ENCODE results near the gene SCGB3A2. TPM values are rescaled to one million over a fixed set of nuclear protein-coding genes. Genes with fewer than 3 reads are reported as not detected.

Gene SCGB3A2
- total RNA-seq, 4 donors from 2014 or later = not detected

DNA sequence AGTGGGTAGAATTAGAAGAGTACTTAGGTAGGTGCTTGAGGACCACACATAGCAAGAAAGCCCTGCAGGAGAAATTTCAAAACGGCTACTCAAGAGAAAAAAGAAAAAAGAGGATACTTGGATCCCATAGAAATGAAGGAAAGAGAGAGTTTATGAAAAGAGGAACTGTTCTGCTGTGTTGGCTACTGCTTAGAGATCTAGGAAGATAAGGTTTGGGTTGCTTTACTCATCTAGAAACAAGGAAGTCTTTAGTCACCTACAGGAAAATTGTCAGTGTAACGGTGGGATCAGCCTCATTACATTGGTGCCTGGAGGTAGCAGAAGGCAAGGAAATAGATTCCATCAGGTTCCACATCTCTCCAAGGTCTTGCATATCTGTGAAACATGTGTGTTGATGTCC, 42.6 kb downstream of the SCGB3A2 start:
- Histone ChIP-seq H3K4me1 (no peaks in the 10 kb centered on the region), H3K27ac (no peak overlapping the region), H3K9me3 (no peaks in the 10 kb centered on the region), H3K27me3 (no peaks in the 10 kb centered on the region), H3K4me3 (no peak overlapping the region), H3K36me3 (no peaks in the 10 kb centered on the region)
- TF ChIP-seq, protein P1, sequence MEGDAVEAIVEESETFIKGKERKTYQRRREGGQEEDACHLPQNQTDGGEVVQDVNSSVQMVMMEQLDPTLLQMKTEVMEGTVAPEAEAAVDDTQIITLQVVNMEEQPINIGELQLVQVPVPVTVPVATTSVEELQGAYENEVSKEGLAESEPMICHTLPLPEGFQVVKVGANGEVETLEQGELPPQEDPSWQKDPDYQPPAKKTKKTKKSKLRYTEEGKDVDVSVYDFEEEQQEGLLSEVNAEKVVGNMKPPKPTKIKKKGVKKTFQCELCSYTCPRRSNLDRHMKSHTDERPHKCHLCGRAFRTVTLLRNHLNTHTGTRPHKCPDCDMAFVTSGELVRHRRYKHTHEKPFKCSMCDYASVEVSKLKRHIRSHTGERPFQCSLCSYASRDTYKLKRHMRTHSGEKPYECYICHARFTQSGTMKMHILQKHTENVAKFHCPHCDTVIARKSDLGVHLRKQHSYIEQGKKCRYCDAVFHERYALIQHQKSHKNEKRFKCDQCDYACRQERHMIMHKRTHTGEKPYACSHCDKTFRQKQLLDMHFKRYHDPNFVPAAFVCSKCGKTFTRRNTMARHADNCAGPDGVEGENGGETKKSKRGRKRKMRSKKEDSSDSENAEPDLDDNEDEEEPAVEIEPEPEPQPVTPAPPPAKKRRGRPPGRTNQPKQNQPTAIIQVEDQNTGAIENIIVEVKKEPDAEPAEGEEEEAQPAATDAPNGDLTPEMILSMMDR (IDR thresholded peaks at IDR 0.05) = no peak
- no peak for TF ChIP-seq POLR2A (IDR thresholded peaks at IDR 0.05)
- DNase-seq = no peak

DNA sequence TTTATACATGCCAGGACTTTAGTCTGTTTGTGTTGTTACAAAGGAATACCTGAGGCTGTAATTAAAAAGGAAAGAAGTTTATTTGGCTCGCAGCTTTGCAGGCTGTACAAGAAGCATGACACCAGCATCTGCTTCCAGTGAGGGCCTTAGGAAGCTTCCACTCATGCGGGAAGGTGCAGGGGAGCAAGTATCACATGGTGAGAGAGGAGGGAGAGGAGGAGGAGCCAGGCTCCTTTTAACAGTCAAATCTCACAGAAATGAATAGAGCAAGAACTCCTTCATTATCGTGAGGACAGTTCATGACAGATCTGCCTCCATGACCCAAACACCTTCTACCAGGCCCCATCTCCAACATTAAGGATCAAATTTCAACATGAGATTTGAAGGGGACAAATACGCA, 46.5 kb downstream of the SCGB3A2 start:
- no peaks in the 10 kb centered on the region for H3K4me1 ChIP-seq
- H3K9me3 ChIP-seq = no peaks in the 10 kb centered on the region
- no peak for TF ChIP-seq POLR2A (IDR thresholded peaks at IDR 0.05)
- TF ChIP-seq, protein P1 (IDR thresholded peaks at IDR 0.05) = no peak
- DNase-seq = no peak
- H3K27ac ChIP-seq = no peak overlapping the region
- H3K4me3 ChIP-seq = no peak overlapping the region
- H3K36me3 ChIP-seq = no peaks in the 10 kb centered on the region
- no peaks in the 10 kb centered on the region for H3K27me3 ChIP-seq

DNA sequence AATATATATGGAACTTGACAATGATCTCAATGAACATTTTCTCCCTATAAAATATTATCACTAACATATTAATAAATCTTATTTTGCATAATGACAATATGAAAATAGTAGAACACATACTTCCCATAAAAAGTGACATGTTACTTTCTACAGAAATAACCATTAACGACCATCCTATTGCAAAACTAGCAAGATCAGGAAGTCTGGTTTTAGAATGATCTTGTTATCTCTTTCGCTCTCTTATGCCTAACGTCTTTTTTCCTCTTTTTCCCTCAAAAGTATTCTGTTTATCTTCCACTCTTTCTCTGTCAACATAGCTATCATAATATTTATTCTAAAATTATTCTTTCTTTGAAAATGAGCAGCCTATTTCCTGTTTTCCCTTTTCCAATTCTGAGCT, 49.4 kb downstream of the SCGB3A2 start:
- no peak for TF ChIP-seq POLR2A (IDR thresholded peaks at IDR 0.05)
- TF ChIP-seq, protein P1 (IDR thresholded peaks at IDR 0.05) = no peak
- Histone ChIP-seq H3K27ac (no peak overlapping the region), H3K4me3 (no peak overlapping the region), H3K27me3 (no peaks in the 10 kb centered on the region), H3K9me3 (no peaks in the 10 kb centered on the region), H3K36me3 (no peaks in the 10 kb centered on the region), H3K4me1 (no peaks in the 10 kb centered on the region)
- DNase-seq = no peak

DNA sequence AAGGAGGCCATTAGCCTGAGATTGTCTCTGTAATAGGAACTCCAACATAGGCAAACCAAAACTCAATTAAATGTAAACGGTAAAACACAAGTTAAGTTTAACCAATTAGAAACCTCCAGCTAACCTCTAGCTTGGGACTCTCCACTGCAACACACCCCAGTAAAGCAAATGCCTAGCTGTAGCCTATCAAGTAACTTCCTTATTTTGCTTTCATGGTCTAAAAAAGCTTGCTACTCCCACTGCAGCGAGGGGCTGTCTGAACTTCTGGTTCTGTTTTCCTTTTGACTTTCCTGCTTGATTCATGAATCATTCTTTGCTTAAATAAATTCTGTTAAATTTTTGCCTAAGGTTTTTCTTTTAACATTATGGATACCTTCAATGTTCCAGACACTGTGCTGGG, 52.3 kb downstream of the SCGB3A2 start:
- Histone ChIP-seq H3K36me3 (no peaks in the 10 kb centered on the region), H3K27ac (no peak overlapping the region), H3K4me1 (no peaks in the 10 kb centered on the region), H3K4me3 (no peak overlapping the region), H3K27me3 (no peaks in the 10 kb centered on the region), H3K9me3 (no peaks in the 10 kb centered on the region)
- TF ChIP-seq, protein P1 (IDR thresholded peaks at IDR 0.05) = no peak
- TF ChIP-seq POLR2A (IDR thresholded peaks at IDR 0.05) = no peak
- no peak for DNase-seq

Other genes with a start within 250 kb of the SCGB3A2 start
- gene JAKMIP2, start 96.0 kb upstream of the SCGB3A2 start, total RNA-seq = 1 to 10 TPM in 2 of 4 donors, not detected in 2; 2.1 TPM
- 100 to 1,000 TPM in 3 of 4 donors, 10 to 100 TPM in 1; 46.2 to 436 (median 154) TPM for gene SPINK1, start 47.0 kb upstream of the SCGB3A2 start, total RNA-seq
- gene C5orf46, start 27.8 kb downstream of the SCGB3A2 start, total RNA-seq = not detected
- gene SPINK5, start 185.3 kb downstream of the SCGB3A2 start, total RNA-seq = under 1 TPM in 1 of 4 donors, not detected in 3; 0.94 TPM

Data from Peyer's patch (tissue), 4 donors.